ENCODE measurements around the gene CAPN9.

CAPN9 gene

GRCh38 chr1:230826166-230826875, 79.1 kb downstream of the CAPN9 start:
- DNase-seq, result peak; percentile 28

GRCh38 chr1:230827081-230827681, 80.0 kb downstream of the CAPN9 start:
- peak; percentile 68 for DNase-seq

- no peak for DNase-seq
Observed at GRCh38 chr1:230827801-230828200, 80.6 kb downstream of the CAPN9 start.

GRCh38 chr1:230828421-230828820, 81.2 kb downstream of the CAPN9 start:
- no peak for DNase-seq

- peak; percentile 30 for DNase-seq
Observed at GRCh38 chr1:230831771-230832170, 84.6 kb downstream of the CAPN9 start.

- peak; percentile 23 for DNase-seq
Observed at GRCh38 chr1:230832476-230832875, 85.3 kb downstream of the CAPN9 start.

GRCh38 chr1:230833511-230833910, 86.3 kb downstream of the CAPN9 start:
- DNase-seq, result peak; percentile 9

- DNase-seq, result peak; percentile 2
Observed at GRCh38 chr1:230834292-230834691, 87.1 kb downstream of the CAPN9 start.

- DNase-seq, result no peak
Observed at GRCh38 chr1:230836347-230836746, 89.2 kb downstream of the CAPN9 start.

GRCh38 chr1:230836793-230837192, 89.6 kb downstream of the CAPN9 start:
- no peak for DNase-seq

- DNase-seq, result peak; percentile 34
Observed at GRCh38 chr1:230839173-230839572, 92.0 kb downstream of the CAPN9 start.

GRCh38 chr1:230842801-230843200, 95.6 kb downstream of the CAPN9 start:
- no peak for DNase-seq

- peak; percentile 16 for DNase-seq
Observed at GRCh38 chr1:230843503-230844309, 96.5 kb downstream of the CAPN9 start.

- DNase-seq, result peak; percentile 30
Observed at GRCh38 chr1:230844561-230844960, 97.4 kb downstream of the CAPN9 start.

GRCh38 chr1:230845184-230845583, 98.0 kb downstream of the CAPN9 start:
- DNase-seq, result peak; percentile 6

- DNase-seq, result no peak
Observed at GRCh38 chr1:230848235-230848634, 101.0 kb downstream of the CAPN9 start.

GRCh38 chr1:230849451-230850224, 102.5 kb downstream of the CAPN9 start:
- DNase-seq, result peak; percentile 78

GRCh38 chr1:230850547-230850946, 103.4 kb downstream of the CAPN9 start:
- DNase-seq, result peak; percentile 30

- DNase-seq, result peak; percentile 42
Observed at GRCh38 chr1:230851291-230851691, 104.1 kb downstream of the CAPN9 start.
